GM23338 (cell line): ENCODE measurements around the gene OLFML2B.

Source experiments
- CREB1 ChIP-seq: fragments of 250-450 bp; sonication (Bioruptor Pico); IDR thresholded peaks from 2 replicates; pipeline ENCODE4 v1.5.0; 2020; ENCODE audit warnings: low read depth, mild to moderate bottlenecking, moderate library complexity
- EZH2 ChIP-seq: fragments of 200-600 bp; sonication (generic); IDR thresholded peaks from one replicate; pipeline ENCODE4 v1.8.0; 2017; ENCODE audit warnings: antibody characterized with exemption, mild to moderate bottlenecking, low read depth; ENCODE audit not compliant: unreplicated experiment
- EZH2phosphoT487 ChIP-seq: fragments of 200-600 bp; sonication (generic); IDR thresholded peaks from one replicate; pipeline ENCODE4 v1.8.1; 2018; ENCODE audit warnings: antibody characterized with exemption; ENCODE audit not compliant: unreplicated experiment
- POLR2AphosphoS5 ChIP-seq: IDR thresholded peaks from 2 replicates; pipeline ENCODE4 v1.6.1; 2016; ENCODE audit warnings: antibody characterized with exemption, low read depth
- TF ChIP-seq, protein P1 (sequence below), 2 experiments: fragments of 200-600 bp in 1 of 2; sonication (generic) in 1 of 2; conservative IDR thresholded peaks; 2 replicates each; pipeline versions ENCODE4 v1.5.1 to v1.6.1; 2016 to 2017; ENCODE audit warnings: antibody characterized with exemption in 2 of 2, low read depth in 2 of 2, mild to moderate bottlenecking in 2 of 2, moderate library complexity in 1 of 2

GRCh38 chr1:162003061-162003829 is 20.4 kb downstream of the OLFML2B start:
- TF ChIP-seq EZH2phosphoT487 (no peak), EZH2 (no peak), POLR2AphosphoS5 (no peak), CREB1 (CRISPR knock-in tag) (no peak)
- TF ChIP-seq, protein P1, sequence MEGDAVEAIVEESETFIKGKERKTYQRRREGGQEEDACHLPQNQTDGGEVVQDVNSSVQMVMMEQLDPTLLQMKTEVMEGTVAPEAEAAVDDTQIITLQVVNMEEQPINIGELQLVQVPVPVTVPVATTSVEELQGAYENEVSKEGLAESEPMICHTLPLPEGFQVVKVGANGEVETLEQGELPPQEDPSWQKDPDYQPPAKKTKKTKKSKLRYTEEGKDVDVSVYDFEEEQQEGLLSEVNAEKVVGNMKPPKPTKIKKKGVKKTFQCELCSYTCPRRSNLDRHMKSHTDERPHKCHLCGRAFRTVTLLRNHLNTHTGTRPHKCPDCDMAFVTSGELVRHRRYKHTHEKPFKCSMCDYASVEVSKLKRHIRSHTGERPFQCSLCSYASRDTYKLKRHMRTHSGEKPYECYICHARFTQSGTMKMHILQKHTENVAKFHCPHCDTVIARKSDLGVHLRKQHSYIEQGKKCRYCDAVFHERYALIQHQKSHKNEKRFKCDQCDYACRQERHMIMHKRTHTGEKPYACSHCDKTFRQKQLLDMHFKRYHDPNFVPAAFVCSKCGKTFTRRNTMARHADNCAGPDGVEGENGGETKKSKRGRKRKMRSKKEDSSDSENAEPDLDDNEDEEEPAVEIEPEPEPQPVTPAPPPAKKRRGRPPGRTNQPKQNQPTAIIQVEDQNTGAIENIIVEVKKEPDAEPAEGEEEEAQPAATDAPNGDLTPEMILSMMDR (conservative IDR thresholded peaks at IDR 0.05; ENCODE audit: low read depth in 2 of 2), result no peak
